IPS-18a (cell line): ENCODE measurements around the gene BPGM.

ENCODE experiments used
- H3K27ac ChIP-seq: one replicate; pipeline ENCODE4 v1.5.1; 2013; ENCODE audit warnings: low read length
- H3K27me3 ChIP-seq: one replicate; pipeline ENCODE4 v1.6.1; 2013; ENCODE audit warnings: mild to moderate bottlenecking, low read length; ENCODE audit not compliant: control insufficient read depth, insufficient read depth
- H3K36me3 ChIP-seq: one replicate; pipeline ENCODE4 v1.6.1; 2013; ENCODE audit warnings: low read depth, low read length; ENCODE audit not compliant: control insufficient read depth
- H3K4me1 ChIP-seq: one replicate; pipeline ENCODE4 v1.6.1; 2013; ENCODE audit warnings: low read depth, low read length; ENCODE audit not compliant: control insufficient read depth
- H3K4me3 ChIP-seq: one replicate; pipeline ENCODE4 v1.5.1; 2013; ENCODE audit warnings: low read length
- H3K9ac ChIP-seq: one replicate; pipeline ENCODE4 v1.6.1; 2013; ENCODE audit warnings: mild to moderate bottlenecking, low read length, moderate library complexity
- H3K9me3 ChIP-seq: one replicate; pipeline ENCODE4 v1.6.1; 2013; ENCODE audit warnings: low read depth, low read length; ENCODE audit not compliant: control insufficient read depth

The BPGM gene

DNA sequence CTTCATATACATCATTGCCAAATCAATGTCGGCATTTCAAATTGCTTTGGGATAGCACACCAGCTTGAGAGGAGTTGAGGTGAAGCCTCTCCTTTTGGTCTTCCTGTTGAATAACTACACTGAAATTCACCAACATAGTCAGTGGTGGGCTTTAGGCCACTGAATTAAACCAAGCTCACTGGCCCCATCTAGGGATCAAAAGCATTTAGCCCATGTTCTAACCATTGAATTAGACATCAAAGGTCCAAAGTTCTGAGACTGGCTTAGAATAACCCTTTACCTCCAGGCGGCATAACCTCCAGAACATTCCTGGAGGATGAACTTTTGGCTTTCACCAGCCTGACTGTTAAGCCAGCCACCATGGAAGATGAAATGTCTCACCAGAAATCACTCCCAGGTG is 54.6 kb downstream of the BPGM start:
- Histone ChIP-seq H3K27me3 (no peaks in the 10 kb centered on the region), H3K36me3 (no peaks in the 10 kb centered on the region), H3K4me1 (peaks cover 16% of the 10 kb centered on the region), H3K9ac (no peak overlapping the region), H3K4me3 (no peak overlapping the region), H3K9me3 (no peaks in the 10 kb centered on the region), H3K27ac (no peak overlapping the region)

DNA sequence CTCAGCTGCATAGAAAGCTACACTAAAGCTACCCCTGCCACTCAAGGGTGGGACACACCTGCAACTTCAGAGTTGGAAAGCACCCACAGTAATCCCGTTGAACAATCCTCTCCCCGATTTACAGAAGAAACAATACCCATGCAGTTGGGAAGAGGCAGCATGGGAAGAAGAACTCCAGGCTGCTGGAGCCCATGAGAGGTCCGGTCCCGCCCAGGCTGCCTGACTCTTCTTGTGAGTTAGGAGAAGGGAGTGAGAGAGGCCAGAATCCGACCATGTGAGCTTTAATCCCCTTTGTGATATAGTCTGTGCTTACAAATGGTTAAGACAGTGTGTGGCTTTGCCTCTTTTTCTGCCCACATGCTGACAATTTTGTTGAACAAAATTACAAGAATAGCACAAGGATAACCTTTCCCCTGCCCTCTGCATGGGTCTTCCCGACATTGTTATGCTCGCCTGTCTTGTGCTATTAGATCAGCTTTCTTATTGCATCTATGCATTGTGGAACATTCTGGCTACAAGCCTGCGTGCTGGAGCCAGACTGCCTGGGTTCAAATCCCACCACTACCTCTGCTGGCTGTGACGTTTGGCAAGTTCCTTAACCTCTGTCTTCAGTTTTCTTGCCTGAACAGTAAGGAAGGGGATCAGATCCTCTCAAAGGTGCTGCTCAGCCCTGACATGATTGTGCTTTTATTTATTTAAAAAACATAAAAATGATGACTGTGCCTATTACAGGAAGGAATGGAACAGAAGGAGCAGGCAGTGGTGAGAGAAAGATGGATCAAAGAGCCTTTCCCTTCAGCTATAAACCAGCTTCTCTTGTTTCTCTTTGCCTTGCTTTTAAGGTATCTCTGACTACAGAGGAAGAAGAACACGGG is 56.0 kb downstream of the BPGM start:
- Histone ChIP-seq H3K4me1 (peaks cover 16% of the 10 kb centered on the region), H3K4me3 (no peak overlapping the region), H3K9me3 (no peaks in the 10 kb centered on the region), H3K36me3 (no peaks in the 10 kb centered on the region), H3K27me3 (no peaks in the 10 kb centered on the region), H3K9ac (no peak overlapping the region), H3K27ac (no peak overlapping the region)

DNA sequence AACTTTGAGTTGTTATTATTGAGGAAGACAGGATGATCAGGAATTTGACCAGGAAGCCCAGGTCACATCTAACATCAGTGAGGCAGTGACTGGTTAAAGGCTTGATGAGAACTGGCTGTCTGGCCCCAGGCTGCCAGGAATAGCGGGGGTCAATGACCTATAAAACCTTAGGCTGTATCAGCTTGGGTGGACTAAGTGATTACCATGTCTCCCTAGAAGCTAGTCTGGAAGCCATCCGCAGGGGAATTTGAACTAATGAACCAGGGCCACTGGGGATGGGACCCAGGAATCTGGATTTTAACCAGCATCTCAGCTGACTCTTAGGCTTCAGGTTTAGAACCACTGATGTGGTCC is 56.6 kb downstream of the BPGM start:
- H3K27me3 ChIP-seq = no peaks in the 10 kb centered on the region
- H3K4me3 ChIP-seq = no peak overlapping the region
- H3K9me3 ChIP-seq = no peaks in the 10 kb centered on the region
- H3K27ac ChIP-seq = no peak overlapping the region
- no peak overlapping the region for H3K9ac ChIP-seq
- H3K36me3 ChIP-seq = no peaks in the 10 kb centered on the region
- H3K4me1 ChIP-seq = peaks cover 16% of the 10 kb centered on the region

DNA sequence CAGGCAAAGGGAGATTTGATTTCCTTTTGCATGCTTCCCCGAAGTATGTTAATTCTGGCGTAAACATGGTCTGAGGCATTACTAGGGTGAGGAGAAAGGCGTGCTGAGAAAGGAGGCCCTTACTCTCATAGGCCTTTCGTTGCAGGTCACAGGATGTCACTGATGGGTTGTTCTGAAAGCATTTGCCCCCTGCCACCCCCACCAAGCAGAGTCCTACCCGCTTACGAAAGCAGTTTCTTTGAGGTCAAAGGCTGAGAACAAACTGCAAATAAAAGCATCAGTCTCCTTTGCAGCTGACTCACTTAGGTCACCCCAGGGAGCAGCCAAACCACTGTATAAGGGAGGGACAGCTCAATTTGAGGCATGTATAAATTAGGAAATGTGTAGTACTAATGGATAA is 57.1 kb downstream of the BPGM start:
- H3K4me1 ChIP-seq = peaks cover 14% of the 10 kb centered on the region
- H3K27ac ChIP-seq = no peak overlapping the region

DNA sequence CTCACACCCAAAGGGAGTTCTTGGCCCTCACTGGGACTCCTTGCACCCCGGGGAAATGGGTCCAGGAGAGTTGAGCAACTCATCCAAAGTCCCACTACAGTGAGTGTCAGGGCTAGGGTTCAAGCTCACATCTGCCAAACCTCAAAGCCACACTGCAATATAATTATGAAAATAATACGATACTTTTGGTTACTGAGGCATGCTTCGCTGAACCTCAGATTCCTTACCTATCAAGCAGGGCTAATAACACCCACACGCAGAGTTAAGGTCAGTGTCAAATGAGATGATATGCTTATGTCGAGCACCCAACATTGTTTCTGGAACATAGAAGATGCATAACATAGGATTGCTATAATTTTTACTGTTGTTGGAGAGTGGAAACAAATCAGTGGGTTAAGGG is 58.2 kb downstream of the BPGM start:
- no peaks in the 10 kb centered on the region for H3K36me3 ChIP-seq
- H3K9ac ChIP-seq = no peak overlapping the region
- no peak overlapping the region for H3K27ac ChIP-seq
- peaks cover 10% of the 10 kb centered on the region for H3K4me1 ChIP-seq
- H3K27me3 ChIP-seq = no peaks in the 10 kb centered on the region
- H3K9me3 ChIP-seq = no peaks in the 10 kb centered on the region
- no peak overlapping the region for H3K4me3 ChIP-seq

More for the DNA sequence above, 57.1 kb downstream of the BPGM start:
- H3K36me3 ChIP-seq = no peaks in the 10 kb centered on the region
- H3K4me3 ChIP-seq = no peak overlapping the region
- H3K27me3 ChIP-seq = no peaks in the 10 kb centered on the region
- no peak overlapping the region for H3K9ac ChIP-seq
- no peaks in the 10 kb centered on the region for H3K9me3 ChIP-seq

DNA sequence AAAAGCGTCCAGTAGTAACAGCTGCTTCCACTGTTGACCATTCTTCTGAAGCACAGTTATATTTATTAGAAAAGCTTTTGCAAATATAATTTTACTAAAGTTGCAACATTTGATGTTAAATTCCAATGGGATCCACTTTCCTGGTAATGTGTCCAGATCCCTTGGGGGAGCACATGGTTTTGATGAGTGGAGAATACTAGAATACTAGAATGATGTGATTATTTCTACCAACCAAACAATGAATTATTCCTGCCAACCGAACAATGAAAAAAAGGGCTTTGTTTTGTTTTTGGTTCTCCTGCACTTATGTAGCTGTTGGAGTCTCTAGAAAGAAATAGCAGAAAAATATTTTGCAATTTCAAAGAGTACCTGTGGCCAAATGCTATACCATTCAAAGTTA is 59.1 kb downstream of the BPGM start:
- H3K36me3 ChIP-seq = no peaks in the 10 kb centered on the region
- H3K27me3 ChIP-seq = no peaks in the 10 kb centered on the region
- H3K9me3 ChIP-seq = no peaks in the 10 kb centered on the region
- H3K4me1 ChIP-seq = peaks cover 10% of the 10 kb centered on the region
- H3K9ac ChIP-seq = no peak overlapping the region
- H3K4me3 ChIP-seq = no peak overlapping the region
- no peak overlapping the region for H3K27ac ChIP-seq

DNA sequence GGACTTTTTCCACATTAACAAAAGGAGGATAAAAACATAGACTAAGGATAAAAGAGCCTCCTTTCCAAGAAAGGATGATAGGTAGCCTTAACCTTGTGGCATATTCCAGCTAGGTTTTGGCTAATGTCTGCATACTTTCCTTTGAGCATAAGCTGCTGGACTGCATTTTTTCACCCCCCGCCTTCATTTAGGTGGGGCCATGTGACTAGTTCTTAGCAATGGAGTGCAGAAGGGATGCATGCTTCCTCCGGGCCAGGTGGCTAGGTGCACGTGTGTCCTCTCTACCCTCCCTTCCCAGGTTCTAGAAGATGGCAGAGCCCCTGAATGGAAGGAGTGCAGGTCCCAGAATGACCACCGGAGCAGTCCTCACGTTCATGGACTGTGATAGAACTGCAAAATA is 59.8 kb downstream of the BPGM start:
- H3K27ac ChIP-seq = no peak overlapping the region
- H3K9me3 ChIP-seq = no peaks in the 10 kb centered on the region
- peaks cover 10% of the 10 kb centered on the region for H3K4me1 ChIP-seq
- H3K27me3 ChIP-seq = no peaks in the 10 kb centered on the region
- no peak overlapping the region for H3K9ac ChIP-seq
- no peaks in the 10 kb centered on the region for H3K36me3 ChIP-seq
- H3K4me3 ChIP-seq = no peak overlapping the region

DNA sequence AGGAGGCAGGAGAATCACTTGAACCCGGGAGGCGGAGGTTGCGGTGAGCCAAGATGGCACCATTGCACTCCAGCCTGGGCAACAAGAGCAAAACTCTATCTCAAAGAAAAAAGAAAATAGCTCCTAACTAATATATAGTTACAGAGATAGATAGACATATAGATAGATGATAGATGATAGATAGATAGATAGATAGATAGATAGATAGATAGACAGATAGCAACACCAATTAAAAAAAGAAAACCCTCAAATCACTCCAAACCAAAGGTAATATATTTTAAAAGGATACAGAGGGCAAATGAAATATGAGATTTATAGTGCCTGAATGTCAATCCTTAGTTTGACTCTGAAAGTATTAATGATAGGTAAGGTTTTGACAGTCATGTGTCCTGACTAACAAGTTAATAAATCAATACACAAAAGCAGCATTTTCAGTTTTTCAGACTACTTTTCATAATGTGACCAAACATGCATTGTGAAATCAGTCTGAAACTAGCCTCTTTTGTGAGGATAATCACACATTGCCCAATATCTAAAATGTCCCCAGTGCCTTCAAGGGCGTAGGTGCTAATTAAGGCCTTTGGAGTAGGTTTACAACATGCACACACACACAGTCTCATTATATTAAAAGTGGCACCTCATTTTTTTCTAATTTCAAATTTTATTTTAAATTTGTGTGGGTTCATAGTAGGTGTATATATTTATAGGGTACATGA is 61.2 kb downstream of the BPGM start:
- Histone ChIP-seq H3K27ac (no peak overlapping the region), H3K9ac (no peak overlapping the region)

DNA sequence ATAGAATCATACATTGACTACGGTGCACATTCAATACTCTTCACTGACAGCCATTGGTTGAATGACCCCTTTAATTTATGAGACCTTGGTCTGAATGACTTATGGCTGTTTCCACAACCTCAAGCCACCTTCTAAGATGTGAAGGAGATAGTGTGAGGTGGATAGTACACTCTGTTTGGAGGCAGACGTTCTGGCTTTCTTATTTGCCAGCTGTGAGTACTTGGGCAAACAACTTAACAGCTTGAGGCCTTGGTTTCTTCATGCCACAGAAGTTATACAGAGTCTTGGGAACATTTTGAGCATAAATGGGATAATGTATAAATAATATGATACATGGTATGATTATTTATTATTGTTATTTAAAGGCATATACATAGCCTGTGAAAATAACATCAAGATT is 62.0 kb downstream of the BPGM start:
- H3K27ac ChIP-seq = no peak overlapping the region
- no peaks in the 10 kb centered on the region for H3K36me3 ChIP-seq
- no peak overlapping the region for H3K4me3 ChIP-seq
- H3K9me3 ChIP-seq = no peaks in the 10 kb centered on the region
- H3K9ac ChIP-seq = no peak overlapping the region
- H3K27me3 ChIP-seq = no peaks in the 10 kb centered on the region
- H3K4me1 ChIP-seq = peaks cover 3% of the 10 kb centered on the region

More for the DNA sequence above, 61.2 kb downstream of the BPGM start:
- H3K4me1 ChIP-seq = peaks cover 10% of the 10 kb centered on the region
- no peaks in the 10 kb centered on the region for H3K36me3 ChIP-seq
- no peaks in the 10 kb centered on the region for H3K27me3 ChIP-seq
- H3K9me3 ChIP-seq = no peaks in the 10 kb centered on the region
- H3K4me3 ChIP-seq = no peak overlapping the region

DNA sequence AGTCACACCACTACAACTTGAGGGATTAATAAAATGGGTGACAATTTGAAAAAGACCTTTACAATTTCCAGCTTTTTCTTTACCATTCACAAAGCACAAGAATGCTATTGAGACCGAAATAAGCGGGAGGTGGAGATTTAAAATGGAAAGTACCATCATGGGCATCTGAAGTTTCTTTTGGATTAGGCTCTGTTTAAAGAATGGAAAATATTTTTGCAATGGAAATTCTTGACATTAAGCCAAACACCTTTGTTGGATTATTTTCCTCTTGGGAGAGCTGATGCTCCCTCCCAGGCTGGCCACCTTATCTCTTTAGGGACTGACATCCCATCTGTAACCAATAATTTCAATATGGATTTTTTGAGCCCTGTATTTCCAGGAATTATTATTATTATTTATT is 62.5 kb downstream of the BPGM start:
- H3K36me3 ChIP-seq = no peaks in the 10 kb centered on the region

DNA sequence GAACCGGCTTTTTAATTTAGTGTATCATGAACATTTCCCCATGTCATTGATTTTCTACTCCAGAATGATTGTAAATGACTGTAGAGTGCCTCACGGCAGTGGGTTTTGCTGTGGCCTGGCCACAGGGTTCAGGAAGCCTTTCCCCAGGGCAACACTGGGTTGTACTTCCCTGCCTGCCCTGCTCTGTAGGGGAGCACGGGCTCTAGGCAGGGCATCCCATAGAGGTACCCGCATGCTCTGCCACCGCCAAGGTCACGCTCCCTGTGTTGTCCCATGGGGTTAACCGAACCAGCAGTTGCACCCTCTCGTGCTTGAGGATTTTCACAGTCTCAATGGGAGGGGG is 63.8 kb downstream of the BPGM start:
- no peak overlapping the region for H3K9ac ChIP-seq

More for the DNA sequence above, 62.5 kb downstream of the BPGM start:
- Histone ChIP-seq H3K27ac (no peak overlapping the region), H3K9me3 (no peaks in the 10 kb centered on the region), H3K4me3 (no peak overlapping the region), H3K9ac (no peak overlapping the region), H3K27me3 (no peaks in the 10 kb centered on the region), H3K4me1 (no peaks in the 10 kb centered on the region)

More for the DNA sequence above, 63.8 kb downstream of the BPGM start:
- no peaks in the 10 kb centered on the region for H3K36me3 ChIP-seq
- H3K27me3 ChIP-seq = no peaks in the 10 kb centered on the region
- H3K4me3 ChIP-seq = no peak overlapping the region
- no peaks in the 10 kb centered on the region for H3K9me3 ChIP-seq
- H3K27ac ChIP-seq = no peak overlapping the region
- H3K4me1 ChIP-seq = no peaks in the 10 kb centered on the region
